ENCODE measurements around the gene HOGA1. TPM values are rescaled to one million over a fixed set of nuclear protein-coding genes. Genes with fewer than 3 reads are reported as not detected.

Gene HOGA1
- polyA plus RNA-seq, 1 of the 3 experiments (the other 2 are of a cell fraction) = 2.9 TPM

- Histone ChIP-seq H2AFZ (ENCODE audit: low read depth) (peak overlapping the region; percentile 85; the same call in 1 of the 2 replicates), H3K27ac (ENCODE audit: low read depth in 2 of 2, low read length in 1 of 2) (peak overlapping the region in 1 of 2 experiments; percentile 62; a peak in 2 of 4 replicates), H4K20me1 (ENCODE audit: insufficient read depth) (no peaks in the 10 kb centered on the region), H3K36me3 (replicated peaks in 1 of 2; ENCODE audit: control insufficient read depth in 1 of 2, insufficient read depth in 2 of 2, low read length in 1 of 2) (no peaks in the 10 kb centered on the region), H3K9me3 (no peaks in the 10 kb centered on the region), H3F3A (replicated peaks; ENCODE audit: insufficient read depth) (no peaks in the 10 kb centered on the region), H3K79me2 (ENCODE audit: insufficient read depth) (no peaks in the 10 kb centered on the region), H3K4me3 (ENCODE audit: low read depth in 2 of 2, low read length in 1 of 2) (no peak overlapping the region), H3K9ac (no peak overlapping the region), H3K9me2 (no peaks in the 10 kb centered on the region), H3K4me1 (ENCODE audit: control insufficient read depth in 1 of 2, insufficient read depth in 2 of 2, low read depth in 1 of 2, low read length in 1 of 2) (peaks cover 0 to 21% of the 10 kb centered on the region in 2 experiments; a peak in 1 of 4 replicates), H3K27me3 (ENCODE audit: insufficient read depth) (no peaks in the 10 kb centered on the region), H3K4me2 (no peak overlapping the region)
- 95% methylated on average over 6 of the region's 13 CpGs for WGBS (ENCODE audit: low lambda C conversion rate)
- peak; percentile 22 for DNase-seq
- TF ChIP-seq ELF1 (IDR thresholded peaks at IDR 0.05) (no peak), RCOR1 (IDR thresholded peaks at IDR 0.05; ENCODE audit: low read length) (no peak), MXI1 (IDR thresholded peaks at IDR 0.05; ENCODE audit: low read depth, low read length) (no peak), TEAD4 (IDR thresholded peaks at IDR 0.05; ENCODE audit: borderline replicate concordance, insufficient read depth) (no peak), TAF1 (IDR thresholded peaks at IDR 0.05; ENCODE audit: borderline replicate concordance, low read depth, low read length) (no peak), REST (IDR thresholded peaks at IDR 0.05; ENCODE audit: low read depth, low read length) (no peak), USF1 (IDR thresholded peaks at IDR 0.05; ENCODE audit: borderline replicate concordance, low read depth) (no peak), NRF1 (IDR thresholded peaks at IDR 0.05; ENCODE audit: low read depth, low read length) (no peak), RFX5 (IDR thresholded peaks at IDR 0.05; ENCODE audit: low read length) (no peak), RAD21 (IDR thresholded peaks at IDR 0.05; ENCODE audit: low read length) (no peak), EZH2phosphoT487 (IDR thresholded peaks at IDR 0.05; ENCODE audit: borderline replicate concordance, low read depth) (no peak), JUND (IDR thresholded peaks at IDR 0.05) (no peak), NFIC (IDR thresholded peaks at IDR 0.05; ENCODE audit: borderline replicate concordance) (no peak), USF2 (IDR thresholded peaks at IDR 0.05; ENCODE audit: borderline replicate concordance, low read depth, low read length) (no peak), SIN3A (IDR thresholded peaks at IDR 0.05; ENCODE audit: borderline replicate concordance, low read depth, low read length) (no peak), EP300 (IDR thresholded peaks at IDR 0.05; ENCODE audit: borderline replicate concordance in 1 of 2, low read depth in 1 of 2, low read length in 1 of 2) (no peak), CTCF (IDR thresholded peaks at IDR 0.05) (no peak), FOSL2 (IDR thresholded peaks at IDR 0.05; ENCODE audit: borderline replicate concordance, low read depth) (no peak), TCF12 (IDR thresholded peaks at IDR 0.05) (no peak)
- POLR2A ChIA-PET = interaction anchor here (0.9 kb wide), 1 partner anchor 10 kb away, joined by 3 read pairs; no protein-coding TSS in a partner anchor
- CTCF ChIA-PET = interaction anchor here (1.4 to 7.1 kb wide), 3 partner anchors 12 to 30 kb away, joined by 4 to 60 read pairs (median 7); partner anchors contain the start of gene ANKRD2
Observed at GRCh38 chr10:97583476-97583875, 713 bp upstream of the HOGA1 start.
